Choroid plexus epithelial cell (primary cell): ENCODE results near the gene PLCB3.

Source experiments
- DNase-seq: peaks from one replicate; pipeline ENCODE4 v3.0.0-alpha.2; 2010; ENCODE audit warnings: low read depth
- H3K4me3 ChIP-seq: 2 replicates; pipeline ENCODE4 v1.5.1; 2011; ENCODE audit warnings: low read depth, mild to moderate bottlenecking, control low read depth, low read length, moderate library complexity
- TF ChIP-seq, protein P1 (sequence below): conservative IDR thresholded peaks from 2 replicates; pipeline ENCODE4 v1.5.1; 2011; ENCODE audit warnings: low read depth, mild to moderate bottlenecking, control low read depth, inconsistent platforms, low read length, moderate library complexity

Gene PLCB3

GRCh38 chr11:64285885-64286800, 34.8 kb downstream of the PLCB3 start:
- TF ChIP-seq, protein P1, sequence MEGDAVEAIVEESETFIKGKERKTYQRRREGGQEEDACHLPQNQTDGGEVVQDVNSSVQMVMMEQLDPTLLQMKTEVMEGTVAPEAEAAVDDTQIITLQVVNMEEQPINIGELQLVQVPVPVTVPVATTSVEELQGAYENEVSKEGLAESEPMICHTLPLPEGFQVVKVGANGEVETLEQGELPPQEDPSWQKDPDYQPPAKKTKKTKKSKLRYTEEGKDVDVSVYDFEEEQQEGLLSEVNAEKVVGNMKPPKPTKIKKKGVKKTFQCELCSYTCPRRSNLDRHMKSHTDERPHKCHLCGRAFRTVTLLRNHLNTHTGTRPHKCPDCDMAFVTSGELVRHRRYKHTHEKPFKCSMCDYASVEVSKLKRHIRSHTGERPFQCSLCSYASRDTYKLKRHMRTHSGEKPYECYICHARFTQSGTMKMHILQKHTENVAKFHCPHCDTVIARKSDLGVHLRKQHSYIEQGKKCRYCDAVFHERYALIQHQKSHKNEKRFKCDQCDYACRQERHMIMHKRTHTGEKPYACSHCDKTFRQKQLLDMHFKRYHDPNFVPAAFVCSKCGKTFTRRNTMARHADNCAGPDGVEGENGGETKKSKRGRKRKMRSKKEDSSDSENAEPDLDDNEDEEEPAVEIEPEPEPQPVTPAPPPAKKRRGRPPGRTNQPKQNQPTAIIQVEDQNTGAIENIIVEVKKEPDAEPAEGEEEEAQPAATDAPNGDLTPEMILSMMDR = no peak
- peak overlapping the region; percentile 83 for H3K4me3 ChIP-seq
- no peak for DNase-seq

DNA sequence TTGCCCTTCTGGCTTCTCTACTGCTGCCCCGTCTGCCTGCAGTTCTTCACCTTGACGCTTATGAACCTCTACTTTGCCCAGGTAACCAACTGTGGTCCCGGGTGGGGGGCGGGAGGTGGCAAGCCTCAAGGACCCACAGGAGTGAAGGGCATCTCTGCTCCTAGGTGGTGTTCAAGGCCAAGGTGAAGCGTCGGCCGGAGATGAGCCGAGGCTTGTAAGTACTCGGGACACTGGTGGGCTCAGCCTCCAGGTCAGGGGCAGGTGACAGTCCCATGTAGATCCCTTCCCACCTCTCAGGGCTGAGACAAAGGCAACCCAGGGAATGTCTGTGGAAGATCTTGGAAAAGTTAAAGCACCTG, 35.5 kb downstream of the PLCB3 start:
- no peak for DNase-seq
- no peak overlapping the region for H3K4me3 ChIP-seq
- TF ChIP-seq, protein P1 = no peak

DNA sequence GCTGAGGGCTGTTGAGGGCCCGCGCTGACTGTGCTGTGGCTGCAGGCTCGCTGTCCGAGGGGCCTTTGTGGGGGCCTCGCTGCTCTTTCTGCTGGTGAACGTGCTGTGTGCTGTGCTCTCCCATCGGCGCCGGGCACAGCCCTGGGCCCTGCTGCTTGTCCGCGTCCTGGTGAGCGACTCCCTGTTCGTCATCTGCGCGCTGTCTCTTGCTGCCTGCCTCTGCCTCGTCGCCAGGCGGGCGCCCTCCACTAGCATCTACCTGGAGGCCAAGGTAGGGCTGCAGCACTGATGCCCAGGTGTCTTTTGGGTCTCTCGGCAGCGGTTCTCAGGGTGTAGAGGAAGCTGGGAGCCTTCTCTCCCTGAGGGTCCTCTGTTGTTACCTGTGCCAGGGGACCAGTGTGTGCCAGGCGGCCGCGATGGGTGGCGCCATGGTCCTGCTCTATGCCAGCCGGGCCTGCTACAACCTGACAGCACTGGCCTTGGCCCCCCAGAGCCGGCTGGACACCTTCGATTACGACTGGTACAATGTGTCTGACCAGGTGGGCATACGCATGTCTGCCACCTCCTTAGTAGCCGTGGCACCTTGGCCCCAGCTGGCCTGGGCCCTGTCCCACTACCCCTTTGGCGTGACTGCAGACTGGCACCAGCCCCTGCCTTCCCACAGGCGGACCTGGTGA, 36.5 kb downstream of the PLCB3 start:
- H3K4me3 ChIP-seq = no peak overlapping the region
- TF ChIP-seq, protein P1 = no peak
- no peak for DNase-seq

GRCh38 chr11:64288353-64288750, 37.0 kb downstream of the PLCB3 start:
- TF ChIP-seq, protein P1 = no peak
- no peak for DNase-seq
- no peak overlapping the region for H3K4me3 ChIP-seq

DNA sequence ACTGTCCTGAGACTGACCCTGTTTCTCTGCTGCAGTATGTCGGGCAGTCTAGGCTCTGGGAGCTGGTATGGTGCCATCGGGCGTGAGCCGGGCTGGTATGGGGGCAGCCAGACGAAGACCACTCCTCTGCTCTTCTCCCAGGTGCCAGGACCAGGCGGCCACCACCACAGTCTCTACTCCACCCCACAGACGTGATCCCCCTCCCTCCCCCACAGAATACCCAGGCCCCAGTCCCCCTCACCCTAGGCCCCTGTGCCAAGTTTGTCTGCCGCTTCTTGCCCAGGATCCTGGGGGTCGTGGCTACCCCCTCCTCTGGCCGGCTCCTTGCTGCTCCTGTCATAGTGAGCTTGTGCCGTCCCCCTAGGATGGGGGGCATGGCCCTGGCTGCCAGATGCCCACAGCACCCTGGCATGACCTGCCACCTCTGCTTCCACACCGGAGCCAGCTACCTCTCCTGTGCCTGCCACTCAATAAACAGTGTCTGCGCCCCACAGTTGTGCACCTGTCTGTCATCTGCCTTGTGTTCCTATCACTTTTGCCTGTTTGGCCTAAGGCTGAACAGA, 37.8 kb downstream of the PLCB3 start:
- no peak for DNase-seq
- H3K4me3 ChIP-seq = no peak overlapping the region
- TF ChIP-seq, protein P1 = no peak

- DNase-seq = no peak
- TF ChIP-seq, protein P1 = no peak
- no peak overlapping the region for H3K4me3 ChIP-seq
These were observed 39.3 kb downstream of the PLCB3 start for GRCh38 chr11:64290352-64291261.
